ENCODE data around the gene PCIF1.
"Not testable (repeated sequence)": the region's sequence is repeated elsewhere in the genome, so short reads cannot be mapped to it uniquely, and the experiment has no call there.

Gene PCIF1

DNA sequence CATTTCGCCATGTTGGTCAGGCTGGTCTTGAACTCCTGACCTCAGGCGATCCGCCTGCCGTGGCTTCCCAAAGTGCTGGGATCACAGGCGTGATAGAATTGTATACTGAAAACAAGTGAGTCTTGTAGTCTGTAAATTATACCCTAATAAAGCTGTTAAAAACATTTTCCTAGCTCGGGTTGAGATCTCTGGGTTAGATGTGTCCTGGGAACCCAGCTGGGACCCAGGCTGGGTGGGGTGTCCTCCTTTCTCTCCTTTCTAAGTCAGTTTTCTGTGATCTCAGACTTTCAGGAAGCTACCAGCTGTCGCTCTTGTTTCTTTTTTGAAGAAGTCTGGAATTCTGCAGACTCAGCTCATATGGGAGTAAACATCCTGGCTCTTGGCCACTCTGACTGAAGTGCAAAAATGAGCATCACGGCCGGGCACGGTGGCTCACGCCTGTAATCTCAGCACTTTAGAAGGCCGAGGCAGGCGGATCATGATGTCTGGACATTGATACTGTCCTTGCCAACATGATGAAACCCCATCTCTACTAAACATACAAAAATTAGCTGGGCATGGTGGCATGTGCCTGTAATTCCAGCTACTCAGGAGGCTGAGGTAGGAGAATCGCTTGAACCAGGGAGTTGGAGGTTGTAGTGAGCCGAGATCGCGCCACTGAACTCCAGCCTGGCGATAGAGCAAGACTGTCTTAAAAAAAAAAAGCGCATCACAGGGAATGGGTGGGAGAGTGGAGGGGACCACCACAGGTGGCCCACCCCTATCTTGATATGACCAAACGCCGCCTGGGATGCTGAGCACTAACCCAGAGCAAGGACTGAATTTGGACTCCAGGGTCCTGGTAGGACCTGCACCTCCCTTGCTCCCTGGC, 9.9 kb upstream of the PCIF1 start:
- no peak for DNase-seq

DNA sequence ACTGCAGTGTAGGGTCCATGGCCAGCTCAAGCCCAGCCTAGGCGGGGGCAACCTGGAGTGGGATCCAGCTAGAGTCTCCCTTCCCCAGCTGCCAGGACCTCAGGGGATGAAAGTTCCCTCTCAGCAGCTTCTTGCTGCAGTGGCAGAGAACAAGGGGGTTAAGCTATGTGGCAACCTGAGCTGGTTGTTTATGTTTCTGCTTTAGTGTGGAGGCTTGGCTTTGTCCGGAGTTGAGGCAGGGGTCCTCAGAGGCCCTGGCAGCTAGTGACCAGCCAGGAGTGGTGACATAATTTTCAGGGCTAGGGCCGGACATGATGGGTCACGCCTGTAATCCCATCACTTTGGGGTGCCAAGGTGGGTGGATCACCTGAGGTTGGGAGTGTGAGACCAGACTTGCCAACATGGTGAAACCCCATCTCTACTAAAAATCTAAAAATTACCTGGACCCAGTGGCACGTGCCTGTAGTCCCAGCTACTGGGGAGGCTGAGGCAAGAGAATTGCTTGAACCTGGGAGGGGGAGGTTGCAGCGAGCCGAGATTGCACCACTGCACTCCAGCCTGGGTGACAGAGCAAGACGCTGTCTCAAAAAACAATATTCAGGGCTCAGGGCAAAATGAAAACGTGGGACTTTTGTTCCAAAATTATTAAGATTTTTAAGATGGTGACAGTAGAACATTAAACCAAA, 8.5 kb upstream of the PCIF1 start:
- no peak for DNase-seq

DNA sequence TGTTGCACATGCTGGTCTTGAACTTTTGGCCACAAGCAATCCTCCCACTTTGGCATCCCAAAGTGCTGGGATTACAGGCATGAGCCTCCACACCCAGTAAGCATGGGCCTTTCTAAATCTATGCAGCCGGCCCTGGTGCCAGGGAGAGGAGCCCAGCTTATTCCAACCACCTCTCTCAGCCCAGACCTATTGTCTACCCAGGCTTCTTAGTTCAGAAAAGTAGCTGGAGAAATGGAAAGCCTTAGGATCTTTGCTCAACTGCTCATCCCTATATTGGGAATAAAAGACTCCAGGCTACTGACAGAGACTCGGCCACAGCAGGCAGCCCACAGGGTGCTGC, 7.8 kb upstream of the PCIF1 start:
- DNase-seq = no peak

DNA sequence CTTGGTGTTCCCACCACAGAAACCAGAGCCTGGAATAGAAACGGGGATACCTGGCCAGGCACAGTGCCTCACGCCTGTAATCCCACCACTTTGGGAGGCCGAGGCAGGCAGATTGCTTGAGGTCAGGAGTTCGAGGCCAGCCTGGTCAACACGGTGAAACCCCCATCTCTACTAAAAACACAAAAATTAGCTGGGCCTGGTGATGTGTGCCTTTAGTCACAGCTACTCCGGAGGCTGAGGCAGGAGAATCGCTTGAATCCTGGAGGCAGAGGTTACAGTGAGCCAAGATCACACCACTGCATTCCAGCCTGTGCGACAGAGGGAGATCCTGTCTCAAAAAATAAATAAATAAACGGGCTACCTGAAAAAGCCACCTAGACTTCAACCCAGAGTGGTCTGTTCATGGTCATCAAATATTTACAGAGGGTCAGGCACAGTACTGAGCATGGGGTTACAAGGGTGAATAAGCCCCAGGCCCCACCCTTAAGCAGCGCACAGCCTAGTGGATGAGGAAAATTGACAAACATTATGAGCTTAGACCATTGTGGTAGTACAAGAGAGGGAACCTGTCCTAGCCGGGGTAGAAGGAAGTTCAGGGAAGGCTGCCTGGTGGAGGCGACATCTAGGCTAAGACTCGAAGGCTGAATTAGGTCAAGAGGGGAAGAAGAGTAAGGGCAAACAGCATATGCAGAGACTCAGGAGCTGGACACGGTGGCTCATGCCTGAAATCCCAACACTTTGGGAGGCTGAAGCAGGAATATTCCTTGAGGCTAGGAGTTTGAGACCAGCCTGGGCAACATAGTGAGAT, 7.2 kb upstream of the PCIF1 start:
- DNase-seq = no peak

DNA sequence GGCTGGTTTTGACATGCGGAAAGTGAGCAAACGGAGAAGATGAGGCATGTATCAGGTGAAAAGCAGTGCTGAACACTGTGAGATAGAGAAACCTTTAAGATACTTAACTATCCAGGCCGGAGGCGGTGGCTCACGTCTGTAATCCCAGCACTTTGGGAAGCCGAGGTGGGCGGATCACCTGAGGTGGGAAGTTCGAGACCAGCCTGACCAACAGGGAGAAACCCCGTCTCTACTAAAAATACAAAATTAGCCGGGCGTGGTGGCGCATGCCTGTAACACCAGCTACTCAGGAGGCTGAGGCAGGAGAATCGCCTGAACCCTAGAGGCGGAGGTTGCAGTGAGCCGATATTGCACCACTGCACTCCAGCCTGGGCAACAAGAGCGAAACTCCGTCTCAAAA, 2.8 kb upstream of the PCIF1 start:
- DNase-seq = not testable (repeated sequence)

DNA sequence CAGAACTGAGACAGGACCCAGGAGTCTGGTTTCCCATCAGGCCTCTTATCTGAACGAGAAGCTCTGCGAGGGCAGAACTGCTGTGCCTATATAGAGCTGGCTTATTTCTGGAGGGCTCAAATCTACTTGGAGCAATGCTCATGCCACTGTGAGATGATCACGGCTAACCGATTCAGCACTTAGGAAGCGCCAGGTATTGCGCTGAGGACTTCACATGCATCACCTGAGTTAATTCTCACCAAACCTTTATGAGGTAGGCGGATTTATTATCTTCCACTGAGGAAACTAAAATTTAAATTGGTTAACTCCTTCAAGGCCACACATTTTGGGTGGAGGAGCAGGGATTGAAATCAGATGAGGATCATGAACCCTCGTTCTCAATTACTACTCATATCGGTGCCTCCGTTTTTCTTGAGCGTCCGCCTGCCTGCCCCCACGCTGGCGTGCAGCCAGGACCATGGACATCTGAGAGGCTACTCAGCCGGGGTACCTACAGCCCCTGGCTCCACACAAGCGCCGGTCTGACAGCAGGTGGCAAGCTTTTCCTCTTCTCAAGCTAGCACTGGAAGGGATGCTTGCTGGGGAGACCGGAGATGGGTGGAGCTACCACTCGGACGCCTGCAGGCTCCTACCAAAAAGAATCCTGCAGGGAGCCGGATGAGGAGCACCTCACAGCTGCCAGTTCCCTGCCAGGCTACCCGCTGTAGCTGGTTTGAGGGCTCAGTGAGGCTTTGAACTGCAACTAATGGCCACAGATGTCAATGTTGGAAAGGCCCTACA, 1.0 kb upstream of the PCIF1 start:
- DNase-seq = peak; percentile 85

DNA sequence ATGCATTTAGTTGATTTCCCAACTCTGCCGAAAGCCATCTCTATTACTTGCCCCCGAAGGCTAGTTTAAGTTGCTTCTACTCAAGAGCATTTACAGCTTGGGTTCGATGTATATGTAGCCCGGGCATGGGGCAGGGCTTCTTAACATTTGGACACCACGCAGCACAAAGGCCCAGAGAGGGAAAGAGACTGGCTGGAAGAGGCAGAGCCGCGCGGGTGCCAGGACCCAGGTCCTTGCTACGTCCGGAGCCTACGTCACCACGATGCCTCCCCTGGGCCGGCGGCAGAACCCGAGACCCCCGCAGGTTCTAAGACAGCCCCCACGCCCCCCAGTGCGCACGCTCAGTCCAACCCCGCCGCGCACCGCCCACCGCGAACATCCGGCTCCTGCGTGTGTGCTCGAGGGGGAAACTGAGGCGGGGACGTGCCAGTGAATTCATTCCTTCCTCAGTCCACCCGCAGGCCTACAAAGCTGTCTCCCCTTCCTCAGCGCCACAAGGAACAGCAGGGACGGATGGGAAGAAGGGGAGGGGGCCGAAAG, 367 bp upstream of the PCIF1 start:
- no peak for DNase-seq

DNA sequence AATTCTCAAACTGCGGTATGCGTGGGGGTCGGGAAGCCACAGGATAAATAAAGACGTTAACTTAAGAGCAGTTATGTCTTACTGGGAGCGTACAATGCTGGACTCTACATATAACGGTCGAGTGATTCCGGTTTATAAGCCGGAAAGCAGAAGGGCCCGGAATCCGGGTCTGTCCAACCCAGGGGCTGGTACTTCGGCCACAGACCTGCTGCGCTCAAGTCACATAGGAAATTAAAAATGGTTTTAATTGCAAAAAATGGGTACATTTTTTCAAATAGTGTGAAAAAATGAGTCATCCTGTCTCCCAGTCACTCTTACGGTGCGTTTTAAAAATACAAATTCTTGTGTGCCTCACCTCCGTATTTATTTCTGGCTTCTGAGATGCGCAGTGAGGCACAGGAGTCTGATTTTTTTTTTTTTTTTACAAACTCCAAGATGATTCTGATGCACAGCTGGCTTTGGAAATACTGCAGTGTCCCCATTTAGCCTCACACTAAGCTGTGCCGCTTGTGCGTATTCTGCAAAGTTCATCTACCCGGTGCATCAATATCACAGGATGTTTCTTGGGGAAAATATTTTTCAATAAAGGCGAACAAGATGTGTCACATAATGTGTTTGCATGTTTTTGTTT, 1.0 kb downstream of the PCIF1 start:
- no peak for DNase-seq

DNA sequence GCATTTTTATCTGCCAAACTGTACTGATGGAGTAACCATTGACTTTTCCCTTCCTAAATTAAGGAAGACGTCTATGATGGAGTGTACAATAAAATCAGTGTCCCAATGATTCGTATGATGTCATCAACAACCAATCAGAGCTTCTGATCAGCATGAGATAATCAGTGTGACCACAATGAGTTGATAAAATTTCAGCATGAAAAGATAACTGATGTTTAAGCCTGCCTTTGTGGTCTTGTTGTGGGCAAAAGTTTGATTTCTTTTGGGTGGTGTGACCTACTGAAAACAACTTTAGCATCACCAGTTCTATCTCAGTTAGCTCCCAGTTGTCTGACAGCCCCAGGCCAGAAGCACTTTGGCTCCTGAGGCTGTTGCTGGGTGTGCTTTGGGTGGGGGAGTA, 3.3 kb downstream of the PCIF1 start:
- DNase-seq = no peak

DNA sequence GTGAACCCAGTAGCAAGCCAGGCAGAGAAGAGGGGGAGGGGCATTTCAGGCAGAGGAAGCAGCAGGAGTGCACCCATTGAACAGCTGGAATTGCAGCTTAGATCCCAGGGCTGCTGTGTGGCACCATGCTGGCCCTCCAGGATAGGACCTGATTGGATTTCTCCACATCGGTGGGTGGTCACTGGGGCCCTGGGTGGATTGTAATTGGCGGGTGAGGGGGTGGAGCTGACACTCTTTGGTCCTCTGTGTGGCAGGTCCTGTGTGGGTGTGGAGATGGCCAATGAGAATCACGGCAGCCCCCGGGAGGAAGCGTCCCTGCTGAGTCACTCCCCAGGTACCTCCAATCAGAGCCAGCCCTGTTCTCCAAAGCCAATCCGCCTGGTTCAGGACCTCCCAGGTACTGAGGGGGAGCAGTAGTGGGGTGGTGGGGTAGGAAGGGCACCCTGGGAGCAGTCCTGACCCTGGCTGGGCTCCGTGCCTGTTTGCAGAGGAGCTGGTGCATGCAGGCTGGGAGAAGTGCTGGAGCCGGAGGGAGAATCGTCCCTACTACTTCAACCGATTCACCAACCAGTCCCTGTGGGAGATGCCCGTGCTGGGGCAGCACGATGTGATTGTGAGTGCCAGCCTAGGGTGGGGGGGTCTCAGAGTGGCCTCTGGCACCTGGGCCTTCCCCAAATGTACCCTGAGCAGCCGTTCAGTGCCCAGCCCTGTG, 4.4 kb downstream of the PCIF1 start:
- no peak for DNase-seq

DNA sequence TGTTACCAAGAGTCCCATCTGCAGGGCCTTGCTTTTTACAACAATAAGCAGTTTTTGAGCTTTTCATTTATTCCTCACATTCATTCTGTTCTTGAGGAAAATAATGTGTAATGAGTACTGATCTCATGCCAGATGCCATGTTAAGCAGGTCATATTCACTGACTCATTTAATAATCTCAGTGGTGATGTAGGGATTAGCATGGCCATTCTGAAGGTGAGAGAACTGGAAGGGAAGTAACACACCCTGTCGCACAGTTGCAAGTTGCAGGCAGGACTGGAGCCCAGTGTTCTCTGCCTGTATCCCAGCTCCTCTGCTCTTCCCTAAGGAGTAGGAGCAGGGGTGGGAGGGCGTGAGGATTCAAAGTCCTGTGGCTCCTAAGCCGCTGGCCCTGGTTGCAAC, 5.6 kb downstream of the PCIF1 start:
- no peak for DNase-seq

DNA sequence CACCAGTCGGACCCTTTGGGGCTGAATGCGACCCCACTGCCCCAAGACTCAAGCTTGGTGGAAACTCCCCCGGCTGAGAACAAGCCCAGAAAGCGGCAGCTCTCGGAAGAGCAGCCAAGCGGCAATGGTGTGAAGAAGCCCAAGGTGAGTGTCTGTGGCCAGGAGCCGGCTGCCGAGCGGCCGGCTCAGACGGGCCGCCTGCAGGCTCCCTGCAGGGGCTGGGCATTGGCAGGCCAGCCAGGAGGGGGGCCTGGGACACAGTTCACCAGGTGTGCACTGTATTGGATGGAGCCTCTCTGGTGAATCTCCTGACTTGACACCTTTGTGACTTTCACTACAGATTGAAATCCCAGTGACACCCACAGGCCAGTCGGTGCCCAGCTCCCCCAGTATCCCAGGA, 6.0 kb downstream of the PCIF1 start:
- no peak for DNase-seq

DNA sequence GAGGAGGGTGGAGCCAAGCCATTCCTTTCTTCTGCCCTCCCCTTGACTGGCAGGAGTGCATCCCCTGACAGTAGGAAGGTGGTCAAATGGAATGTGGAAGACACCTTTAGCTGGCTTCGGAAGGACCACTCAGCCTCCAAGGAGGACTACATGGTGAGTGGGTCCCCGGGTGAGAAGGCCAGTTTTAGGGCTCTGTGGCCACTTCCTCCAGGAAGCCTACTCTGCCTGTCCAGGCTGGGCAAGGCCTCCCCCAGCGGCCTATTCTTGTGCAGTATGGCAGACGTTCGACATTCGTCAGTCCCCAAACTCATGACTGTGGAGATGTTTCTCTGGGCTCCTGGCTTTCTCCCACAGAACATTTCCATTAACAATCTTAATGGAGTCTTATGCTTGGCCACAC, 9.1 kb downstream of the PCIF1 start:
- DNase-seq = no peak

DNA sequence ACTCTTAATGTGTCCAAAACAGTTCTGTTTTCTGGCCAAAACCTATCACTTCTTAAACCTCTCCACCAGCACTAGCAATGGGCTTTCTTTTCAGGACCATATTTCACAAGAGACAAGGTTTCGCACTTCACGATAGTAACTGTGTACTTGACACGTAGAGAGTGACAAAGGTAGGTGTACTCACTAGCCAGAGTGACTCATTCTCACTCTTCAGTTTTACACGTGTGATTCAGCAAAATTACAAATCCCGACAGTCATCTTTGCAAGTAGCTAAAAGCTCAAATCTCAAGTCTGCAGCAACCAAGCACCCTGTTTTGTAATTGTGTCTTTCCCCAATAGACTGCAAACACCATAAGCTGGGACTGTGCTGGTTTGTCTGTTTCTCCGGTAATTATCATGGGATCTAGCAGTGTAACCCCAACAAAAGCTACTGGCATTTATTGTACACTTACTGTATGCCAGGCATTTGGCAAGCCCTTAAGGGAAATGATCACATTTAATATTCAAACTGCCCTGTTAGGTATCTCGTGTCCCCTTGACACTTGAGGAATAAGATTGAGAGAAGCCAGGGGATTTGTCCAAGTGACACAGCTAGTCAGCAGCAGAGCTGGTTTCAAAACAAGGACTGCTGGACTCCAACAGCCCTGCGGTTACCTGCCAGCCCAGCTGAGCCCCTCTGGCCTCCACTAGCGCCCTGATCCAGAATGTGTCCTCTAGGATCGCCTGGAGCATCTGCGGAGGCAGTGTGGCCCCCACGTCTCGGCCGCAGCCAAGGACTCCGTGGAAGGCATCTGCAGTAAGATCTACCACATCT, 9.9 kb downstream of the PCIF1 start:
- DNase-seq = no peak

DNA sequence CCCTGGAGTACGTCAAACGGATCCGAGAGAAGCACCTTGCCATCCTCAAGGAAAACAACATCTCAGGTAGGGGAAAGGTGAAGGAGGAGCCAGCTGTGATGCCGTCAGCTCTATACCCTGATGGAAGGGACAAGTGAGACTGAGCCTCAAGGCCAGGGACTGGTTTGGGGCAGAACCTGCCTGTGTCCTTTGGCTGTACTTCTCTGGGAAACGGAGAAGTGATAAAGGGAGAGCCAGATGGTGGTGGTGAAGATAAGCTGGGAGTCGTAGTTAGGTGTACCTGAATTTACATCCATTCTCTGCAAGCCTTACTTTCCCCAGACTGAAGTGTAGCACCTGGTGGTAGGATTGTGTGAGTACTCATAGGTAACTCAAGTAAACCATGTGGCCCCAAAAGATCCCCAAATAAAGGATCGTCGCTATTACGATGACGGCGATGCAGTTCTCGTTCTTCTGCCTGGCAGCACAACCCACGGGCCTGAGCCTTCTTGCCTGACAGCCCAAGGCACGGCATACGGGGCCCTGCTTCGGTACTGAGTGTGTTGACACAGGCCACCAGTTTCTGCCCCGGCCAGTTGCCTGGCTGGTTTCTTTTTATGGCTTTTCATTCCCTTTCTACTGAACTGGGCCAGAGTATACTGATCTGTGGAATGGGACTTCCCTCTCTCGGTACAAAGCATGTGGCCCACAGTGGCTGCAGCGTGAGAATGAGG, 10.6 kb downstream of the PCIF1 start:
- DNase-seq = no peak

DNA sequence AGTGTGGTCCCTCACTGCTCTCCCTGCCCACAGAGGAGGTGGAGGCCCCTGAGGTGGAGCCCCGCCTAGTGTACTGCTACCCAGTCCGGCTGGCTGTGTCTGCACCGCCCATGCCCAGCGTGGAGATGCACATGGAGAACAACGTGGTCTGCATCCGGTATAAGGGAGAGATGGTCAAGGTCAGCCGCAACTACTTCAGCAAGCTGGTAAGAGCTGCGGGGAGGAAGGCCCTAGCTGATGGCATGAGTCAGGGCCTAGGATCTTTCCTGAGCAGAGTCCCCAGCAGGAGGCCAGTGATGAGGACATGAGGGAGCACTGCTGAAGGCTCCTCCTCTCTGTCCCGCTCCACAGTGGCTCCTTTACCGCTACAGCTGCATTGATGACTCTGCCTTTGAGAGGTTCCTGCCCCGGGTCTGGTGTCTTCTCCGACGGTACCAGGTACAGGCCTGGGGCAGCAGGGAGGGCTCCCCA, 11.2 kb downstream of the PCIF1 start:
- no peak for DNase-seq

DNA sequence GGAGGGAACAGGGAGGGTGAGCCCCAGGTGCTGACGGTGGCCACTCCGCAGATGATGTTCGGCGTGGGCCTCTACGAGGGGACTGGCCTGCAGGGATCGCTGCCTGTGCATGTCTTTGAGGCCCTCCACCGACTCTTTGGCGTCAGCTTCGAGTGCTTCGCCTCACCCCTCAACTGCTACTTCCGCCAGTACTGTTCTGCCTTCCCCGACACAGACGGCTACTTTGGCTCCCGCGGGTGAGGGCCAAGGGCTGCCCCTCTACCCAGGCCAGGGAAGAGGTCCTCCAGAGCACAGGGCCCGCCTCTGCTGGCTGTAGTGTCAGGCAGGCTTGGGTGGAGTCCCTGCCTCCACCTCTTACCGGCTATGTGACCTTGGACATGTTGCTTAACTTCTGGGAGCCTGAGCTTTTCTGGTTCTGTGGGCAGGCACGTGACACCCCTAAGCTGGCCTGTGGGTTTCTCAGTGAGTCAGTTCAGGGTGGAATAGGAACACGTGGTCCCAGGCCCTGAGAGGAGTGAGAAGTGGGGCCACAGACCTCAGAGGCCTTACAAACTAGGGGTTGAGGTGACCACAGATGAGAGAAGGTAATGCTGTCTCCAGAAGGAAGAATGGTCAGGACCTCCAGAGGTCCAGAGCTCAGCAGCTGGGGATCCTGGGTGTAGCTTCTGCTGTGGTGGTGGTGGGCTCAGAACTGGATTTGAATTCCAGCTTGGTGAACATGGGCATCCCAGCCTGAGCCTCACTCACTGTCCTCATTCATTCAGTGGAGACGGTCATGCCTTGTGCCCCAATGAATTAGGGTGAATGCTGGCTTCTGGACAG, 11.9 kb downstream of the PCIF1 start:
- DNase-seq = no peak

DNA sequence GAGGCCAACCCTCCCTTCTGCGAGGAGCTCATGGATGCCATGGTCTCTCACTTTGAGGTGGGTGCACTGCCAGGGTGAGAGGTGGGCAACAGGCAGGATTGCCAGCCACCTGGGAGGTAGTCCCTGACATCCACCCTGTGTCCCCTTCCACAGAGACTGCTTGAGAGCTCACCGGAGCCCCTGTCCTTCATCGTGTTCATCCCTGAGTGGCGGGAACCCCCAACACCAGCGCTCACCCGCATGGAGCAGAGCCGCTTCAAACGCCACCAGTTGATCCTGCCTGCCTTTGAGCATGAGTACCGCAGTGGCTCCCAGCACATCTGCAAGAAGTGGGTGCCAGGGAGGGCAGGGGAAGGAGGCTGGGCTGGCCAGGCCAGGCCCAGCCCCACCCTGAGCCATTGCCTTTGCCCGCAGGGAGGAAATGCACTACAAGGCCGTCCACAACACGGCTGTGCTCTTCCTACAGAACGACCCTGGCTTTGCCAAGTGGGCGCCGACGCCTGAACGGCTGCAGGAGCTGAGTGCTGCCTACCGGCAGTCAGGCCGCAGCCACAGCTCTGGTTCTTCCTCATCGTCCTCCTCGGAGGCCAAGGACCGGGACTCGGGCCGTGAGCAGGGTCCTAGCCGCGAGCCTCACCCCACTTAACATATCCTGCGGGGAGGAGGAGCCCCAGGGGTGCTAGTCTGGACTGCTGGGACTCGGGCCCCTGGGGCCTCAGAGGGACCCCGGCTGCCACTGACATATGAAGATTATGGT, 12.8 kb downstream of the PCIF1 start:
- no peak for DNase-seq

Data from activated CD8-positive, alpha-beta memory T cell treated with anti-CD3 and anti-CD28 coated beads for 24 hours (primary cell).